ENCODE results near the gene LSM2.

- TF ChIP-seq, protein P1, sequence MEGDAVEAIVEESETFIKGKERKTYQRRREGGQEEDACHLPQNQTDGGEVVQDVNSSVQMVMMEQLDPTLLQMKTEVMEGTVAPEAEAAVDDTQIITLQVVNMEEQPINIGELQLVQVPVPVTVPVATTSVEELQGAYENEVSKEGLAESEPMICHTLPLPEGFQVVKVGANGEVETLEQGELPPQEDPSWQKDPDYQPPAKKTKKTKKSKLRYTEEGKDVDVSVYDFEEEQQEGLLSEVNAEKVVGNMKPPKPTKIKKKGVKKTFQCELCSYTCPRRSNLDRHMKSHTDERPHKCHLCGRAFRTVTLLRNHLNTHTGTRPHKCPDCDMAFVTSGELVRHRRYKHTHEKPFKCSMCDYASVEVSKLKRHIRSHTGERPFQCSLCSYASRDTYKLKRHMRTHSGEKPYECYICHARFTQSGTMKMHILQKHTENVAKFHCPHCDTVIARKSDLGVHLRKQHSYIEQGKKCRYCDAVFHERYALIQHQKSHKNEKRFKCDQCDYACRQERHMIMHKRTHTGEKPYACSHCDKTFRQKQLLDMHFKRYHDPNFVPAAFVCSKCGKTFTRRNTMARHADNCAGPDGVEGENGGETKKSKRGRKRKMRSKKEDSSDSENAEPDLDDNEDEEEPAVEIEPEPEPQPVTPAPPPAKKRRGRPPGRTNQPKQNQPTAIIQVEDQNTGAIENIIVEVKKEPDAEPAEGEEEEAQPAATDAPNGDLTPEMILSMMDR (IDR thresholded peaks at IDR 0.05): no peak
- TF ChIP-seq POLR2A (IDR thresholded peaks at IDR 0.05): no peak
Measured at GRCh38 chr6:31758281-31758680, 48.5 kb downstream of the LSM2 start.
